HepG2 (cell line): ENCODE measurements around the gene EMILIN1. TPM values are rescaled to one million over a fixed set of nuclear protein-coding genes. Genes with fewer than 3 reads are reported as not detected.

Experiments
- ATAC-seq: fragments of 200-7000 bp; cut with Tn5 transposase; 3 replicates; pipeline ENCODE4 v1.9.1; 2020; ENCODE audit warnings: mild to moderate bottlenecking, moderate library complexity
- BruUV-seq: library from RNA; stranded (reverse); fragments of 400-500 nt; replicated peaks from 2 replicates; lab custom pipeline; 2021; lab: Mats Ljungman, UMichigan
- CTCF ChIA-PET: fragments of 300-600 bp; formaldehyde crosslinking; extraction: SDS; loops from one replicate; lab custom pipeline; 2021; ENCODE audit warnings: low total read pairs, inconsistent platforms, low intra/inter-chr PET ratio; lab: Yijun Ruan, JAX
- POLR2A ChIA-PET: fragments of 350-600 bp; sonication (Branson Sonifier 250); formaldehyde crosslinking; loops from one replicate; lab custom pipeline; 2020; ENCODE audit warnings: antibody characterized with exemption, inconsistent platforms; lab: Yijun Ruan, JAX
- DNase-seq: peaks from one replicate; pipeline ENCODE4 v3.0.0-alpha.2; 2015; ENCODE audit warnings: low spot score
- FAIRE-seq: peaks from 3 replicates; lab custom pipeline; 2011; peaks lifted over from hg19 to GRCh38; lab: Jason Lieb, UNC
- H2AFZ ChIP-seq: one replicate; pipeline ENCODE4 v1.6.1; 2011; ENCODE audit warnings: low read length, inconsistent platforms
- H3K27ac ChIP-seq: fragments of 300-600 bp; 3 replicates; pipeline ENCODE4 v1.8.0; 2011; ENCODE audit warnings: mixed run types, mild to moderate bottlenecking, mixed read lengths, low read length, inconsistent platforms; ENCODE audit not compliant: insufficient read depth; ENCODE audit errors: extremely low read length
- H3K27me3 ChIP-seq, 2 experiments: fragments of 200-600 bp in 1 of 2; 2 replicates in 1 of 2; 3 replicates in 1 of 2; pipeline versions ENCODE4 v1.6.0 to v1.8.0; 2011; ENCODE audit warnings: low read length in 2 of 2, mild to moderate bottlenecking in 2 of 2, moderate library complexity in 2 of 2, inconsistent platforms in 1 of 2; ENCODE audit not compliant: insufficient read depth in 2 of 2, control insufficient read depth in 1 of 2
- H3K36me3 ChIP-seq, 2 experiments: fragments of 200-600 bp in 1 of 2; replicated peaks in 1 of 2; 2 replicates in 1 of 2; 3 replicates in 1 of 2; pipeline versions ENCODE4 v1.5.1 to v1.8.0; 2011; ENCODE audit warnings: low read length in 2 of 2, inconsistent platforms in 1 of 2; ENCODE audit not compliant: insufficient read depth in 2 of 2, control insufficient read depth in 1 of 2
- H3K4me1 ChIP-seq: 2 replicates; pipeline ENCODE4 v1.5.1; 2012; ENCODE audit warnings: low read length, inconsistent platforms; ENCODE audit not compliant: insufficient read depth
- H3K4me2 ChIP-seq: 2 replicates; pipeline ENCODE4 v1.6.0; 2011; ENCODE audit warnings: low read depth, low read length, inconsistent platforms
- H3K4me3 ChIP-seq, 3 experiments: fragments of 200-600 bp in 1 of 3; sonication (generic), shearing (Covaris generic) in 1 of 3; replicated peaks in 1 of 3; 2 replicates each; pipeline ENCODE4 v1.5.1; 2011 to 2016; ENCODE audit warnings: low read length in 3 of 3, inconsistent platforms in 2 of 3, low read depth in 2 of 3, mild to moderate bottlenecking in 2 of 3, control low read depth in 1 of 3, mixed read lengths in 1 of 3; ENCODE audit not compliant: insufficient read depth in 1 of 3
- H3K79me2 ChIP-seq: one replicate; pipeline ENCODE4 v1.6.1; 2011; ENCODE audit warnings: low read length, inconsistent platforms; ENCODE audit not compliant: insufficient read depth
- H3K9ac ChIP-seq: 2 replicates; pipeline ENCODE4 v1.6.0; 2011; ENCODE audit warnings: mild to moderate bottlenecking, low read depth, low read length, inconsistent platforms; ENCODE audit not compliant: insufficient read depth
- H3K9me3 ChIP-seq: 2 replicates; pipeline ENCODE4 v1.5.1; 2012; ENCODE audit warnings: mild to moderate bottlenecking, low read length
- H4K20me1 ChIP-seq: 2 replicates; pipeline ENCODE4 v1.6.0; 2011; ENCODE audit warnings: inconsistent platforms, mild to moderate bottlenecking, low read length, moderate library complexity; ENCODE audit not compliant: insufficient read depth
- AGO1 ChIP-seq: fragments of 200-400 bp; formaldehyde crosslinking; IDR thresholded peaks from 2 replicates; pipeline ENCODE4 v1.6.1; 2017; ENCODE audit warnings: mild to moderate bottlenecking, low read depth, low read length, moderate library complexity; ENCODE audit not compliant: poor library complexity, severe bottlenecking
- ATRX ChIP-seq: sonication (generic); formaldehyde crosslinking; IDR thresholded peaks from 2 replicates; pipeline ENCODE4 v1.4.0; 2020; ENCODE audit warnings: missing genetic modification reagents, borderline replicate concordance
- DDIT3 ChIP-seq: sonication (generic); formaldehyde crosslinking; IDR thresholded peaks from 2 replicates; pipeline ENCODE4 v1.4.0; 2020; ENCODE audit warnings: mild to moderate bottlenecking, missing genetic modification reagents
- FOXP1 ChIP-seq, 2 experiments: fragments of 450-650 bp in 1 of 2; IDR thresholded peaks; 2 replicates each; pipeline ENCODE4 v1.6.1; 2017 to 2018; ENCODE audit warnings: antibody characterized with exemption in 1 of 2
- HMG20A ChIP-seq: IDR thresholded peaks from 2 replicates; pipeline ENCODE4 v1.6.1; 2016; ENCODE audit warnings: borderline replicate concordance
- KDM5A ChIP-seq: fragments of 200-600 bp; sonication (generic); IDR thresholded peaks from 2 replicates; pipeline ENCODE4 v1.7.0; 2018; ENCODE audit warnings: antibody characterized with exemption, mild to moderate bottlenecking, low read length, borderline replicate concordance
- KLF15 ChIP-seq: sonication (generic); formaldehyde crosslinking; IDR thresholded peaks from 2 replicates; pipeline ENCODE4 v1.8.1; 2023; ENCODE audit warnings: borderline replicate concordance, mild to moderate bottlenecking, inconsistent platforms, missing genetic modification reagents, mixed read lengths
- MLXIP ChIP-seq: sonication (generic); formaldehyde crosslinking; IDR thresholded peaks from 2 replicates; pipeline ENCODE4 v1.9.0; 2021; ENCODE audit warnings: missing genetic modification reagents, borderline replicate concordance
- RAD51 ChIP-seq: fragments of 450-650 bp; IDR thresholded peaks from 2 replicates; pipeline ENCODE4 v1.6.1; 2016; ENCODE audit warnings: borderline replicate concordance
- SP5 ChIP-seq: IDR thresholded peaks from 2 replicates; pipeline ENCODE4 v1.6.1; 2016; ENCODE audit warnings: low read depth, borderline replicate concordance
- SUZ12 ChIP-seq: fragments of 150-350 bp; IDR thresholded peaks from 2 replicates; pipeline ENCODE4 v1.6.1; 2014; ENCODE audit warnings: low read depth, low read length
- ZNF136 ChIP-seq: sonication (generic); formaldehyde crosslinking; IDR thresholded peaks from 2 replicates; pipeline ENCODE4 v1.8.1; 2022; ENCODE audit warnings: low read depth, mild to moderate bottlenecking, moderate library complexity, missing genetic modification reagents
- ZNF331 ChIP-seq: sonication (generic); formaldehyde crosslinking; IDR thresholded peaks from 2 replicates; pipeline ENCODE4 v1.4.0; 2020; ENCODE audit warnings: missing genetic modification reagents
- ZNF562 ChIP-seq: sonication (generic); formaldehyde crosslinking; IDR thresholded peaks from 2 replicates; pipeline ENCODE4 v1.8.0; 2022; ENCODE audit warnings: missing genetic modification reagents, borderline replicate concordance
- ZNF619 ChIP-seq: sonication (generic); formaldehyde crosslinking; IDR thresholded peaks from 2 replicates; pipeline ENCODE4 v1.4.0; 2020; ENCODE audit warnings: mild to moderate bottlenecking, missing genetic modification reagents
- WGBS: methylation state at CpG from one replicate; pipeline ENCODE4 v1.1.6; 2017; ENCODE audit warnings: low lambda C conversion rate; 5-methylcytosine and 5-hydroxymethylcytosine counted together
- in situ Hi-C: cut with HindIII; loops from 2 replicates; pipeline ENCODE4 v1.10.0; 2017; ENCODE audit warnings: low pct_unique_long_range_greater_than_20kb; ENCODE audit not compliant: extremely low pct_ligation_motif_present
- intact Hi-C: fragments of 100-400 bp; cut with micrococcal nuclease; formaldehyde crosslinking; loops from one replicate; pipeline ENCODE4 v1.10.0; 2022; ENCODE audit not compliant: unreplicated experiment
- polyA plus RNA-seq, 8 experiments: library from polyadenylated mRNA; depleted of rRNA in 3 of 8; stranded (reverse) in 7 of 8; unstranded in 1 of 8; fragments of >200 nt; fragmentation: Illumina TruSeq in 4 of 8; extraction: Trizol in 4 of 8; gene quantifications; 2 replicates each; pipeline versions ENCODE4 v1.2.1 to v1.2.3, GENCODE V29; 2011 to 2016; ENCODE audit warnings: low read depth in 4 of 8, missing spikeins in 1 of 8, mixed read lengths in 1 of 8; ENCODE audit not compliant: insufficient read depth in 1 of 8
- total RNA-seq, 5 experiments: library from RNA; depleted of rRNA; stranded (reverse); fragments of >200 nt; fragmentation: Illumina TruSeq; extraction: Trizol; gene quantifications; 2 replicates each; pipeline ENCODE4 v1.2.3, GENCODE V29; 2016; ENCODE audit warnings: low read depth in 1 of 5

The EMILIN1 gene
- total and polyA plus RNA-seq, 2 of the 13 experiments (the other 11 are each of a cell fraction or from before 2014, with no cell fraction given): 8.1 to 9.7 TPM

- Histone ChIP-seq H3K4me3 (peak overlapping the region in 1 of 3 experiments; percentile 100; a peak in 2 of 6 replicates), H3K9ac (peak overlapping the region; percentile 21; the same call in 1 of the 2 replicates)
- TF ChIP-seq HMG20A (CRISPR knock-in tag) (no peak), KLF15 (no peak), ZNF136 (CRISPR knock-in tag) (no peak), AGO1 (no peak), MLXIP (CRISPR knock-in tag) (no peak), ZNF331 (no peak), ZNF619 (no peak), SUZ12 (no peak), ZNF562 (no peak), SP5 (CRISPR knock-in tag) (peak; percentile 43; the same call in 1 of the 2 replicates), DDIT3 (CRISPR knock-in tag) (no peak), FOXP1 (IDR thresholded peaks at IDR 0.05) (no peak), FOXP1 (CRISPR knock-in tag; IDR thresholded peaks at IDR 0.05) (no peak), RAD51 (no peak), KDM5A (no peak), ATRX (CRISPR knock-in tag) (no peak)
These were observed 56.5 kb downstream of the EMILIN1 start for GRCh38 chr2:27134781-27135477.

More at GRCh38 chr2:27134781-27135477, 56.5 kb downstream of the EMILIN1 start:
- H3K36me3 ChIP-seq: peaks cover 20 to 34% of the 10 kb centered on the region in 2 experiments
- intact Hi-C loops (loop anchor here (1.0 to 2.0 kb wide), 2 partner anchors 12 to 56 kb away; partner anchors contain the start of gene ABHD1), in situ Hi-C loops (no loop called here)
- peaks cover 6 to 21% of the 10 kb centered on the region in 2 experiments; a peak in 3 of 5 replicates for H3K27me3 ChIP-seq
- WGBS: 64% methylated on average over 33 of the region's 33 CpGs
- POLR2A ChIA-PET: interaction anchor here (1.2 to 3.6 kb wide), 21 partner anchors 11 to 129 kb away, joined by 3 to 76 read pairs (median 8); partner anchors contain the start of genes ABHD1, AGBL5, ATRAID and CGREF1
- H4K20me1 ChIP-seq: no peaks in the 10 kb centered on the region; the same call in 1 of the 2 replicates
- ATAC-seq (no peak), FAIRE-seq (peak; percentile 23), DNase-seq (no peak)
- CTCF ChIA-PET: interaction anchor here (1.8 kb wide), 1 partner anchor 56 kb away, joined by 10 read pairs; no protein-coding TSS in a partner anchor
- peaks cover 53% of the 10 kb centered on the region for H3K4me1 ChIP-seq
- H2AFZ ChIP-seq: no peak overlapping the region
- peak overlapping the region; percentile 47 for H3K4me2 ChIP-seq
- TSS peak; percentile 44 for BruUV-seq
- no peaks in the 10 kb centered on the region for H3K9me3 ChIP-seq
- peaks cover 22% of the 10 kb centered on the region for H3K79me2 ChIP-seq
- no peak overlapping the region for H3K27ac ChIP-seq
